GM12878 (cell line): Measurements from ENCODE around the gene NAV2. TPM values are rescaled to one million over a fixed set of nuclear protein-coding genes. Genes with fewer than 3 reads are reported as not detected.

ENCODE experiments used
- ATAC-seq: fragments of 200-7000 bp; cut with Tn5 transposase; 3 replicates; pipeline ENCODE4 v1.9.1; 2020; ENCODE audit warnings: mild to moderate bottlenecking, moderate library complexity
- BruUV-seq: library from RNA; stranded (reverse); fragments of 400-500 nt; replicated peaks from 2 replicates; lab custom pipeline; 2021; lab: Mats Ljungman, UMichigan
- CTCF ChIA-PET: fragments of 300-600 bp; sonication (Branson Sonifier 250); formaldehyde crosslinking; extraction: SDS; loops from one replicate; lab custom pipeline; 2021; ENCODE audit warnings: inconsistent platforms; lab: Yijun Ruan, JAX
- POLR2A ChIA-PET: fragments of 350-600 bp; formaldehyde crosslinking; extraction: SDS; loops from one replicate; lab custom pipeline; 2021; ENCODE audit warnings: inconsistent platforms; lab: Charles Lee
- RAD21 ChIA-PET: fragments of 300-600 bp; sonication (Branson Sonifier 250); formaldehyde crosslinking; loops from one replicate; lab custom pipeline; 2023; ENCODE audit warnings: antibody characterized with exemption; ENCODE audit not compliant: unreplicated experiment; lab: Charles Lee
- SMC1A ChIA-PET: fragments of 300-600 bp; sonication (Branson Sonifier 250); formaldehyde crosslinking; loops from one replicate; lab custom pipeline; 2023; ENCODE audit not compliant: unreplicated experiment, uncharacterized antibody; lab: Charles Lee
- DNase-seq: peaks from one replicate; pipeline ENCODE4 v3.0.0-alpha.2; 2011; ENCODE audit warnings: low read depth, low spot score
- FAIRE-seq: peaks from 3 replicates; lab custom pipeline; 2011; peaks lifted over from hg19 to GRCh38; lab: Jason Lieb, UNC
- H2AFZ ChIP-seq: 2 replicates; pipeline ENCODE4 v1.6.0; 2011; ENCODE audit warnings: low read depth, low read length, control low read depth; ENCODE audit not compliant: control insufficient read depth
- H3K27ac ChIP-seq: 2 replicates; pipeline ENCODE4 v1.5.1; 2011; ENCODE audit warnings: control low read depth; ENCODE audit not compliant: control insufficient read depth, insufficient read depth
- H3K27me3 ChIP-seq, 2 experiments: replicated peaks in 1 of 2; 2 replicates each; pipeline versions ENCODE4 v1.6.0 to v1.6.1; 2011; ENCODE audit warnings: low read length in 1 of 2; ENCODE audit not compliant: control insufficient read depth in 2 of 2, insufficient read depth in 2 of 2
- H3K36me3 ChIP-seq, 2 experiments: 2 replicates each; pipeline ENCODE4 v1.5.1; 2011; ENCODE audit warnings: low read length in 1 of 2; ENCODE audit not compliant: control insufficient read depth in 2 of 2, insufficient read depth in 2 of 2
- H3K4me1 ChIP-seq: 2 replicates; pipeline ENCODE4 v1.6.1; 2011; ENCODE audit warnings: mild to moderate bottlenecking, low read length, moderate library complexity, mixed read lengths; ENCODE audit not compliant: control insufficient read depth, insufficient read depth
- H3K4me2 ChIP-seq: 2 replicates; pipeline ENCODE4 v1.6.0; 2011; ENCODE audit warnings: control low read depth; ENCODE audit not compliant: control insufficient read depth, insufficient read depth
- H3K4me3 ChIP-seq: fragments of 200-600 bp; sonication (generic); 2 replicates; pipeline ENCODE4 v1.5.1; 2016
- H3K79me2 ChIP-seq: 2 replicates; pipeline ENCODE4 v1.6.0; 2011; ENCODE audit warnings: low read length; ENCODE audit not compliant: control insufficient read depth, insufficient read depth
- H3K9ac ChIP-seq: 2 replicates; pipeline ENCODE4 v1.8.0; 2011; ENCODE audit warnings: low read length, control low read depth, mixed read lengths; ENCODE audit not compliant: control insufficient read depth, insufficient read depth
- H3K9me3 ChIP-seq: replicated peaks from 3 replicates; pipeline ENCODE4 v1.5.1; 2011; ENCODE audit warnings: mild to moderate bottlenecking, low read length; ENCODE audit not compliant: control insufficient read depth, insufficient read depth
- H4K20me1 ChIP-seq: 2 replicates; pipeline ENCODE4 v1.6.0; 2011; ENCODE audit not compliant: control insufficient read depth, insufficient read depth
- ASH2L ChIP-seq: fragments of 300-600, 200-600 bp; sonication (generic); IDR thresholded peaks from 2 replicates; pipeline ENCODE4 v1.6.1; 2017; ENCODE audit warnings: low read depth, mild to moderate bottlenecking, borderline replicate concordance
- CEBPZ ChIP-seq: fragments of 150-350 bp; IDR thresholded peaks from 2 replicates; pipeline ENCODE4 v1.6.1; 2016; ENCODE audit warnings: low read depth, low read length
- FOS ChIP-seq: IDR thresholded peaks from 3 replicates; pipeline ENCODE4 v1.6.1; 2011; ENCODE audit warnings: borderline replicate concordance; ENCODE audit not compliant: insufficient read length; ENCODE audit errors: extremely low read depth
- MTA2 ChIP-seq: fragments of 450-650 bp; IDR thresholded peaks from 2 replicates; pipeline ENCODE4 v1.6.1; 2016; ENCODE audit warnings: low read depth, mild to moderate bottlenecking, moderate library complexity
- NFXL1 ChIP-seq: fragments of 450-650 bp; IDR thresholded peaks from 2 replicates; pipeline ENCODE4 v1.6.1; 2017; ENCODE audit warnings: antibody characterized with exemption, mild to moderate bottlenecking, borderline replicate concordance
- PRDM15 ChIP-seq: fragments of 450-650 bp; formaldehyde crosslinking; IDR thresholded peaks from 2 replicates; pipeline ENCODE4 v1.4.0; 2020; ENCODE audit warnings: mild to moderate bottlenecking, moderate library complexity
- RAD21 ChIP-seq: IDR thresholded peaks from 2 replicates; pipeline ENCODE4 v1.6.1; 2011; ENCODE audit warnings: mild to moderate bottlenecking, low read depth, low read length, moderate library complexity; ENCODE audit not compliant: insufficient read depth
- RFX5 ChIP-seq: IDR thresholded peaks from 2 replicates; pipeline ENCODE4 v1.6.1; 2011; ENCODE audit warnings: low read depth, low read length, improper control_type of control experiment
- RUNX3 ChIP-seq: IDR thresholded peaks from 2 replicates; pipeline ENCODE4 v1.6.1; 2012; ENCODE audit warnings: low read length, inconsistent platforms
- SREBF2 ChIP-seq: IDR thresholded peaks from 2 replicates; pipeline ENCODE4 v1.6.1; 2012; ENCODE audit warnings: mild to moderate bottlenecking, low read length
- STAT3 ChIP-seq: IDR thresholded peaks from 2 replicates; pipeline ENCODE4 v1.6.1; 2011; ENCODE audit warnings: low read depth, low read length, improper control_type of control experiment
- WGBS: methylation state at CpG from one replicate; pipeline ENCODE4 v1.1.6; 2016; ENCODE audit warnings: low lambda C conversion rate; ENCODE audit not compliant: insufficient replicate concordance, insufficient coverage; ENCODE audit errors: missing lambda C conversion rate; 5-methylcytosine and 5-hydroxymethylcytosine counted together
- in situ Hi-C: fragments of 300-500 bp; cut with MboI; formaldehyde crosslinking; loops from 9 replicates; pipeline ENCODE4 v1.14.3; 2018; ENCODE audit warnings: mixed read lengths
- intact Hi-C: fragments of 100-400 bp; cut with micrococcal nuclease; formaldehyde crosslinking; loops from one replicate; pipeline ENCODE4 v1.14.2; 2022; ENCODE audit not compliant: unreplicated experiment
- polyA plus RNA-seq, 11 experiments: library from polyadenylated mRNA; depleted of rRNA in 4 of 11; unstranded in 6 of 11; stranded (reverse) in 5 of 11; fragments of >200 nt; fragmentation: Nextera tagmentation in 4 of 11; fragmentation: Illumina TruSeq in 1 of 11; extraction: Ambion mirVana in 4 of 11; extraction: Trizol in 1 of 11; gene quantifications; 1 replicate in 1 of 11; 2 replicates in 10 of 11; pipeline versions ENCODE4 v1.2.1 to v1.2.3, GENCODE V29; 2011 to 2016; ENCODE audit warnings: inconsistent platforms in 2 of 11, missing spikeins in 2 of 11, low read depth in 1 of 11
- total RNA-seq, 4 experiments: library from RNA; depleted of rRNA in 3 of 4; stranded (reverse); fragments of >200 nt in 3 of 4; fragmentation: Illumina TruSeq in 1 of 4; extraction: Trizol in 1 of 4; gene quantifications; 2 replicates each; pipeline versions ENCODE4 v1.2.1 to v1.2.3, GENCODE V29; 2013 to 2021
- TF ChIP-seq, protein P1 (sequence below): fragments of 450-650 bp; IDR thresholded peaks from 2 replicates; pipeline ENCODE4 v1.6.1; 2017; ENCODE audit warnings: antibody characterized with exemption, mild to moderate bottlenecking, moderate library complexity

NAV2 gene
- total and polyA plus RNA-seq, 10 of the 15 experiments (the other 5 are each of a cell fraction or from before 2014, with no cell fraction given), result 0.35 to 6.1 (median 1.1) TPM

DNA sequence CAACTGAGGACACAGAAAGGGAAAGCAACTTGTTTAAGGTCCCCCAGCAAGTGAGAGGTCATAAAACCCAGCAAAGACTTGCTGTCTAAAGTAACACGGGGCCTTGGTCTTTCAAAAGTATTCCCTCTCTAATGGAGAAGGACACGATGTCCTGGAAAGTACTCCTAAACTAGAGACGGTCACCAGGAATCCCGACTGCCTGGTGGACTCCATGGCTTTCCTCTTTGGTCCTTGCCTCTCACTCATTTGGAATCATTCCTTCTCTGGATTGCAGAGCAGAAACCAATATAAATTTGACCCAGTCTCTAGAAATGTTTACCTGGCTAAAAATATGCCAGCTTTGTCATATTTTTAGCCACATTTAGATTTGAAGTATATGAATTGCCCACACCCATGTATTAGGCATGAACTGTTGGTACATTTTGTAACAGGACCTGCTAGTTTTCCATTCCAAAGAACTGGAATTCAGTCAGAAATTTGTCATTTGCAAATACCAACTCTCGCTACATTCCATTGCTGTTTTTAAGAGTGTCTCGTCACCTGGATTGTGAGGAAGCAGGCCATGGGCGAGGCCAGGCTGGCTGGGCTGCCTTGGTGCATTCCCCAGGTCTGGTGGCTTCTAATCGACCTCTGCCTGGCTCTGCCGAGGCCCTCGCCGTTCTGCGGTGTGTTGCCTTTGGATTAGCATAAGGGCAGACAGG is 12.9 kb downstream of the NAV2 start (continued):
- TF ChIP-seq RUNX3 (no peak), RAD21 (no peak), SREBF2 (no peak), FOS (no peak)

- no peak for FAIRE-seq
- ChIA-PET CTCF (interaction anchor here (1.6 to 1.8 kb wide), 2 partner anchors 102 to 163 kb away, joined by 3 to 5 read pairs; no protein-coding TSS in a partner anchor), RAD21 (no interaction called here), POLR2A (no interaction called here), SMC1A (interaction anchor here (1.0 to 1.1 kb wide), 2 partner anchors 12 to 113 kb away, joined by 3 to 4 read pairs; no protein-coding TSS in a partner anchor)
- in situ Hi-C loops (loop anchor here (25.0 kb wide), 1 partner anchor 415 kb away; no protein-coding TSS in a partner anchor), intact Hi-C loops (no loop called here)
- Histone ChIP-seq H3K27ac (no peak overlapping the region), H2AFZ (no peak overlapping the region), H3K9ac (no peak overlapping the region), H3K36me3 (no peaks in the 10 kb centered on the region), H3K27me3 (peaks cover 0 to 3% of the 10 kb centered on the region in 2 experiments; a peak in 2 of 4 replicates), H3K4me3 (no peak overlapping the region), H3K79me2 (no peaks in the 10 kb centered on the region), H3K4me2 (no peak overlapping the region), H4K20me1 (no peaks in the 10 kb centered on the region; the same call in 1 of the 2 replicates), H3K4me1 (no peaks in the 10 kb centered on the region), H3K9me3 (no peaks in the 10 kb centered on the region)
- no peak for DNase-seq
- ATAC-seq, result no peak
- BruUV-seq, result no TSS peak
- 0% methylated on average over 1 of the region's 1 CpG for WGBS
- TF ChIP-seq ASH2L (no peak), MTA2 (no peak), STAT3 (no peak), RFX5 (no peak), NFXL1 (no peak), PRDM15 (CRISPR knock-in tag) (no peak), CEBPZ (no peak)
- TF ChIP-seq, protein P1, sequence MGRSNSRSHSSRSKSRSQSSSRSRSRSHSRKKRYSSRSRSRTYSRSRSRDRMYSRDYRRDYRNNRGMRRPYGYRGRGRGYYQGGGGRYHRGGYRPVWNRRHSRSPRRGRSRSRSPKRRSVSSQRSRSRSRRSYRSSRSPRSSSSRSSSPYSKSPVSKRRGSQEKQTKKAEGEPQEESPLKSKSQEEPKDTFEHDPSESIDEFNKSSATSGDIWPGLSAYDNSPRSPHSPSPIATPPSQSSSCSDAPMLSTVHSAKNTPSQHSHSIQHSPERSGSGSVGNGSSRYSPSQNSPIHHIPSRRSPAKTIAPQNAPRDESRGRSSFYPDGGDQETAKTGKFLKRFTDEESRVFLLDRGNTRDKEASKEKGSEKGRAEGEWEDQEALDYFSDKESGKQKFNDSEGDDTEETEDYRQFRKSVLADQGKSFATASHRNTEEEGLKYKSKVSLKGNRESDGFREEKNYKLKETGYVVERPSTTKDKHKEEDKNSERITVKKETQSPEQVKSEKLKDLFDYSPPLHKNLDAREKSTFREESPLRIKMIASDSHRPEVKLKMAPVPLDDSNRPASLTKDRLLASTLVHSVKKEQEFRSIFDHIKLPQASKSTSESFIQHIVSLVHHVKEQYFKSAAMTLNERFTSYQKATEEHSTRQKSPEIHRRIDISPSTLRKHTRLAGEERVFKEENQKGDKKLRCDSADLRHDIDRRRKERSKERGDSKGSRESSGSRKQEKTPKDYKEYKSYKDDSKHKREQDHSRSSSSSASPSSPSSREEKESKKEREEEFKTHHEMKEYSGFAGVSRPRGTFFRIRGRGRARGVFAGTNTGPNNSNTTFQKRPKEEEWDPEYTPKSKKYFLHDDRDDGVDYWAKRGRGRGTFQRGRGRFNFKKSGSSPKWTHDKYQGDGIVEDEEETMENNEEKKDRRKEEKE, result no peak
Measured at GRCh38 chr11:19727246-19727645, 14.6 kb downstream of the NAV2 start.
